ENCODE data around the gene HOXB13.

HOXB13 gene

DNA sequence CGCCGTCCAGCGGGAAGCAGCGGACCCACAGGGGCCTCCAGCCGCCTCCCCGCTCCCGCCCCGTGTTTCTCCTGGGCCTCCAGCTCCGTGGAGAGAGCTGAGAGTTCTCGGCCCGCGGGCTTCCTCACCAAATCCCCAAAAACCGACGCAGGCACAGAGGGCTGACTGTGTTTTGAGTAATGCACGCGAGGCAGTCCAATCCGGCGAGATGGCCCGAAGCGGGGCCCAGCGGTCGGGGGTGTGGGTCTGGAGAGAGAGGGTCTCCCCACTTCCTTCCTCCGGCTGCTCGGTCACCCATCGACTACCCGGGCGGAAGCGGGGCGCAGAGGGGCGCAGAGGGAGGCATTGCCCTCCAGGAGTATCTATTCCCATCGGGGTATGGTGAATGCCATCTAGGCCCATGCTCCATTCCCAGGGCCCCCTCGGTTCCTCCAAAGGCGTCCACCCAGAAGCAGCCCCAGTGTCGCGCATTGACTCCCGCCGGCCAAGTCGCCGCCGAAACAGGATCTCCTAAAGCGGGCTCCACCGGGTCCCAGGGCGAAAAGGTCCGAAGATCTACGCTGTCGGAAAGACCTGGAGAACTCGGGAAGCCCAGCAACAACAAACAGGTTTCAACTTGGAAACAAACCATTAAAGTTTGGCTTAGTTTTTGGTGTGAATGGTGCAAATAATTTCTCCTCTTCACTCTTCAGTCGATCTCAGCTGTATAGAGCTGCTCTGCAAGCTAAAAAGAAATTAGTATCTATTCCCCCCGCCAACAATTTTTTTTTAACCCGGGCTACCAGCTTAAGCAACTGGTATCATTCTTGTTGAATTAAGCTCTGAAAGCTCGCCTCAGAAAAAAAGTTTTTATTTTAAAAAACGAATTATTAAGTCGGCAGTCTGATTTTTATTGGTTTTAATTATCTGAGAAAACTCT is 19.2 kb upstream of the HOXB13 start:
- no peaks in the 10 kb centered on the region for H3K79me2 ChIP-seq (ENCODE audit: control insufficient read depth, insufficient read depth, low read length, unreplicated experiment)
- H3K27me3 ChIP-seq (ENCODE audit: insufficient read depth, low read length), result peaks cover 100% of the 10 kb centered on the region
- H3K4me3 ChIP-seq (ENCODE audit: low read depth, low read length), result no peak overlapping the region
- H2AFZ ChIP-seq (ENCODE audit: low read length, unreplicated experiment), result no peak overlapping the region
- no peaks in the 10 kb centered on the region for H3K36me3 ChIP-seq (ENCODE audit: insufficient read depth, low read length)
- no peak overlapping the region for H3K27ac ChIP-seq (ENCODE audit: low read depth, low read length)
- H3K4me1 ChIP-seq (ENCODE audit: control insufficient read depth, insufficient read depth, low read length, unreplicated experiment), result no peaks in the 10 kb centered on the region

GRCh38 chr17:48746916-48747444 is 18.4 kb upstream of the HOXB13 start:
- Histone ChIP-seq H3K79me2 (ENCODE audit: control insufficient read depth, insufficient read depth, low read length, unreplicated experiment) (no peaks in the 10 kb centered on the region), H3K27ac (ENCODE audit: low read depth, low read length) (no peak overlapping the region), H3K4me3 (ENCODE audit: low read depth, low read length) (no peak overlapping the region), H3K27me3 (ENCODE audit: insufficient read depth, low read length) (peaks cover 100% of the 10 kb centered on the region), H3K4me1 (ENCODE audit: control insufficient read depth, insufficient read depth, low read length, unreplicated experiment) (no peaks in the 10 kb centered on the region), H2AFZ (ENCODE audit: low read length, unreplicated experiment) (no peak overlapping the region), H3K36me3 (ENCODE audit: insufficient read depth, low read length) (no peaks in the 10 kb centered on the region)

DNA sequence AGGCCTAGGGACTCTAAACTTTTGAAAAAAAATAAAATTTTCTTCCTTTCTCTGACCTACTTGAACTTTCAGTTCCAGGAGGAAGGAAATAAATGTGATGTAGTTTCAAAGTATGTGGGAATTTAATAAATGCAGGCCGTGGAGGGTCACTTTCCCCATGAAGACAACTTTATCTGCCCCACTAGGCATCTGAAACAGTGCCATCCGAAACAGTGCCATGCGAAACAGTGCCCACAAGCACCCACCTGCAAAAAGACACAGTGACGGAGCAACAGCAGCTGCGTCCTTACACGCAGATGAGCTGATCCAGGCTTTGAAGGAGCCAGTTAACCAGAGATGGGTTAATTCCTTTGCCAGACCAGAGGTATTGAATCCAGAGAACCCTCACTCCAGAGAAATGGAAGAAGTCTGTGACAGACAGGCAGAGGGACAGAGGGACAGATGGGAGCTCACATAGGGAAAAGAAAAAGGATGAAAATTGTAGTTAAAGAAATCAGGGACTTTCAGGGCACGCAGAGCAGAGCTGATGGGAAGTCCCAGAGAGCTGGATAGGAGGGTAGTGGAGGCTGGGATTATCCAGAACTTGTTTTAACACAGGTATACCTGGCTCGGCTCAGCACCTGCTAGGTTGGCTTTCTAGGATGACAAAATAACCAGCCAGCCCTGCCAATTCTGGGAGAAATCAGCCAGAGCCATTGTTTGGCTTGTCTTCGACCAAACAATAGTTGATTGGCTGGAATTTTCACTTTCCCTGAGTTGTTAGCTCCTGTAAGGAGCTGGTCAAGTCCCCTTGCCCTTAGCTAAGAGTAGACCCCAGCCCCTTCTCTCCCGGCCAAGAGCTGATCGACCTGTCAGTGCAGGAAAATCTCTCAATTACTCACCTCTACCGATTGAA is 17.1 kb upstream of the HOXB13 start:
- no peaks in the 10 kb centered on the region for H3K79me2 ChIP-seq (ENCODE audit: control insufficient read depth, insufficient read depth, low read length, unreplicated experiment)
- H2AFZ ChIP-seq (ENCODE audit: low read length, unreplicated experiment), result no peak overlapping the region
- no peak overlapping the region for H3K4me3 ChIP-seq (ENCODE audit: low read depth, low read length)
- no peaks in the 10 kb centered on the region for H3K36me3 ChIP-seq (ENCODE audit: insufficient read depth, low read length)
- H3K4me1 ChIP-seq (ENCODE audit: control insufficient read depth, insufficient read depth, low read length, unreplicated experiment), result no peaks in the 10 kb centered on the region
- no peak overlapping the region for H3K27ac ChIP-seq (ENCODE audit: low read depth, low read length)
- H3K27me3 ChIP-seq (ENCODE audit: insufficient read depth, low read length), result peaks cover 100% of the 10 kb centered on the region

GRCh38 chr17:48740537-48740936 is 12.0 kb upstream of the HOXB13 start:
- H3K79me2 ChIP-seq (ENCODE audit: control insufficient read depth, insufficient read depth, low read length, unreplicated experiment), result no peaks in the 10 kb centered on the region
- no peak overlapping the region for H3K4me3 ChIP-seq (ENCODE audit: low read depth, low read length)
- H3K36me3 ChIP-seq (ENCODE audit: insufficient read depth, low read length), result no peaks in the 10 kb centered on the region
- no peak overlapping the region for H3K27ac ChIP-seq (ENCODE audit: low read depth, low read length)
- H2AFZ ChIP-seq (ENCODE audit: low read length, unreplicated experiment), result no peak overlapping the region
- H3K4me1 ChIP-seq (ENCODE audit: control insufficient read depth, insufficient read depth, low read length, unreplicated experiment), result no peaks in the 10 kb centered on the region
- H3K27me3 ChIP-seq (ENCODE audit: insufficient read depth, low read length), result peaks cover 98% of the 10 kb centered on the region

GRCh38 chr17:48738803-48739526 is 10.4 kb upstream of the HOXB13 start:
- Histone ChIP-seq H3K27ac (ENCODE audit: low read depth, low read length) (no peak overlapping the region), H3K27me3 (ENCODE audit: insufficient read depth, low read length) (peaks cover 98% of the 10 kb centered on the region), H3K4me3 (ENCODE audit: low read depth, low read length) (peak overlapping the region; percentile 53; the same call in 1 of the 2 replicates), H3K79me2 (ENCODE audit: control insufficient read depth, insufficient read depth, low read length, unreplicated experiment) (no peaks in the 10 kb centered on the region), H2AFZ (ENCODE audit: low read length, unreplicated experiment) (no peak overlapping the region), H3K36me3 (ENCODE audit: insufficient read depth, low read length) (no peaks in the 10 kb centered on the region), H3K4me1 (ENCODE audit: control insufficient read depth, insufficient read depth, low read length, unreplicated experiment) (no peaks in the 10 kb centered on the region)

GRCh38 chr17:48738424-48738802 is 9.9 kb upstream of the HOXB13 start:
- H2AFZ ChIP-seq (ENCODE audit: low read length, unreplicated experiment), result no peak overlapping the region
- H3K27me3 ChIP-seq (ENCODE audit: insufficient read depth, low read length), result peaks cover 98% of the 10 kb centered on the region
- H3K4me1 ChIP-seq (ENCODE audit: control insufficient read depth, insufficient read depth, low read length, unreplicated experiment), result no peaks in the 10 kb centered on the region
- H3K27ac ChIP-seq (ENCODE audit: low read depth, low read length), result no peak overlapping the region
- H3K36me3 ChIP-seq (ENCODE audit: insufficient read depth, low read length), result no peaks in the 10 kb centered on the region
- no peaks in the 10 kb centered on the region for H3K79me2 ChIP-seq (ENCODE audit: control insufficient read depth, insufficient read depth, low read length, unreplicated experiment)
- no peak overlapping the region for H3K4me3 ChIP-seq (ENCODE audit: low read depth, low read length)

DNA sequence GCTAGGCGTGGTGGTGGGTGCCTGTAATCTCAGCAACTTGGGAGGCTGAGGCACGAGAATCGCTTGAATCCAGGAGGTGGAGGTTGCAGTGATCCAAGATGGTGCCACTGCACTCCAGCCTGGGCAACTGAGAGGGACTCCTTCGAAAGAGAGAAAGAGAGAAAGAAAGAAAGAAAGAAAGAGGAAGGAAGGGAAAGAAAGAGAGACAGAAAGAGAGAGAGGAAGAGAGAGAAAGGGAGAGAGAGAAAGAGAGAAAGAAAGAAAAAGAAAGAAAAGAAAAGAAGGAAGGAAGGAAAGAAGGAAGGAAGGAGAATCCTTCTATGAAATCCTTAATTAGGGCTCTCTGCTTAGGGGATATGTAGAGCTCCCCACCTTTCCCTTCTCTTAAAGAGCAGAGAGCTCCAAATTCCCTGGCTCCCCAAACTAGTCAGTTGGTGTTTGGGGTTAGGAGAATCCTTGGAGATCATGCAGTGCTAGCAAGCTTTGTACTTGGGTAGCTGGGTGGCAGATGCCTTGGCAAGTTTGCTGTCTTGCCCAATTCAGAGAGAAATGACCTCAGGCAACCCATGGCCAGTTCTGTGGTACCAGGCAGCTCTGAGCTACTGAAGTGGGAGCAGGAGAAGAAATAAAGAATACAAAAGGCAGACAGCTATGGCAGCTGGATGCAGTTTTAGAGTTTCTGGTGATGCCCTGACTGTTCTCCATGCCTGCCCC is 8.9 kb upstream of the HOXB13 start:
- H3K79me2 ChIP-seq (ENCODE audit: control insufficient read depth, insufficient read depth, low read length, unreplicated experiment), result no peaks in the 10 kb centered on the region
- no peak overlapping the region for H3K27ac ChIP-seq (ENCODE audit: low read depth, low read length)
- no peaks in the 10 kb centered on the region for H3K36me3 ChIP-seq (ENCODE audit: insufficient read depth, low read length)
- no peak overlapping the region for H2AFZ ChIP-seq (ENCODE audit: low read length, unreplicated experiment)
- H3K27me3 ChIP-seq (ENCODE audit: insufficient read depth, low read length), result peaks cover 98% of the 10 kb centered on the region
- H3K4me1 ChIP-seq (ENCODE audit: control insufficient read depth, insufficient read depth, low read length, unreplicated experiment), result no peaks in the 10 kb centered on the region
- H3K4me3 ChIP-seq (ENCODE audit: low read depth, low read length), result no peak overlapping the region

DNA sequence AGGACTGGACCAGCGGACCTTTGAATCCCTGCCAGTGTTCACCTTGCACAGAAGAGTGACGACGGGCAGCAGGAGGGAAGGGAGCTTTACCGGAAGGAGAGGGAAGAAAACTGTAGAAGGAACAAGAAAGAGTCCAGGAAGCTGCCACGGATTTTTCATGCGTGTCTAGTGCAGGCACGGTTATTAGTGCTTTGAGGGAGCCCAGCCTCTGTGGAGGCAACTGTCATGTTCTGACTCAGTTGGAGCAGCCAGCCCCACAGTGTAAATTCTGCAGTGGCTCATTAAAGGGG is 6.5 kb upstream of the HOXB13 start:
- no peak overlapping the region for H3K4me3 ChIP-seq (ENCODE audit: low read depth, low read length)
- H2AFZ ChIP-seq (ENCODE audit: low read length, unreplicated experiment), result no peak overlapping the region
- H3K79me2 ChIP-seq (ENCODE audit: control insufficient read depth, insufficient read depth, low read length, unreplicated experiment), result no peaks in the 10 kb centered on the region
- H3K36me3 ChIP-seq (ENCODE audit: insufficient read depth, low read length), result no peaks in the 10 kb centered on the region
- H3K27ac ChIP-seq (ENCODE audit: low read depth, low read length), result no peak overlapping the region
- H3K27me3 ChIP-seq (ENCODE audit: insufficient read depth, low read length), result peaks cover 97% of the 10 kb centered on the region
- H3K4me1 ChIP-seq (ENCODE audit: control insufficient read depth, insufficient read depth, low read length, unreplicated experiment), result no peaks in the 10 kb centered on the region

GRCh38 chr17:48734333-48735061 is 5.9 kb upstream of the HOXB13 start:
- H2AFZ ChIP-seq (ENCODE audit: low read length, unreplicated experiment), result no peak overlapping the region
- H3K4me1 ChIP-seq (ENCODE audit: control insufficient read depth, insufficient read depth, low read length, unreplicated experiment), result no peaks in the 10 kb centered on the region
- no peak overlapping the region for H3K27ac ChIP-seq (ENCODE audit: low read depth, low read length)
- H3K4me3 ChIP-seq (ENCODE audit: low read depth, low read length), result no peak overlapping the region
- H3K36me3 ChIP-seq (ENCODE audit: insufficient read depth, low read length), result no peaks in the 10 kb centered on the region
- peaks cover 98% of the 10 kb centered on the region for H3K27me3 ChIP-seq (ENCODE audit: insufficient read depth, low read length)
- no peaks in the 10 kb centered on the region for H3K79me2 ChIP-seq (ENCODE audit: control insufficient read depth, insufficient read depth, low read length, unreplicated experiment)

Measured in ACC112 (cell line).